Activated naive CD4-positive, alpha-beta T cell treated with anti-CD3 and anti-CD28 coated beads, Interleukin-2, amount 50 U/mL, for 24 hours (primary cell): ENCODE data around the gene CAPN2.
"Not testable (repeated sequence)": the region's sequence is repeated elsewhere in the genome, so short reads cannot be mapped to it uniquely, and the experiment has no call there.

Experiments used
- H3K27ac Mint-ChIP-seq: one replicate; pipeline ENCODE4 v1.8.0; 2021; ENCODE audit warnings: mild to moderate bottlenecking, mixed read lengths
- H3K27me3 Mint-ChIP-seq: one replicate; pipeline ENCODE4 v1.8.0; 2021; ENCODE audit warnings: mixed read lengths
- H3K36me3 Mint-ChIP-seq: one replicate; pipeline ENCODE4 v1.8.0; 2021; ENCODE audit warnings: mixed read lengths
- H3K4me1 Mint-ChIP-seq: one replicate; pipeline ENCODE4 v1.8.0; 2021; ENCODE audit warnings: mixed read lengths
- H3K4me3 Mint-ChIP-seq: one replicate; pipeline ENCODE4 v1.8.0; 2021; ENCODE audit warnings: mild to moderate bottlenecking, mixed read lengths
- H3K9me3 Mint-ChIP-seq: one replicate; pipeline ENCODE4 v1.8.0; 2021; ENCODE audit warnings: mixed read lengths

The CAPN2 gene

DNA sequence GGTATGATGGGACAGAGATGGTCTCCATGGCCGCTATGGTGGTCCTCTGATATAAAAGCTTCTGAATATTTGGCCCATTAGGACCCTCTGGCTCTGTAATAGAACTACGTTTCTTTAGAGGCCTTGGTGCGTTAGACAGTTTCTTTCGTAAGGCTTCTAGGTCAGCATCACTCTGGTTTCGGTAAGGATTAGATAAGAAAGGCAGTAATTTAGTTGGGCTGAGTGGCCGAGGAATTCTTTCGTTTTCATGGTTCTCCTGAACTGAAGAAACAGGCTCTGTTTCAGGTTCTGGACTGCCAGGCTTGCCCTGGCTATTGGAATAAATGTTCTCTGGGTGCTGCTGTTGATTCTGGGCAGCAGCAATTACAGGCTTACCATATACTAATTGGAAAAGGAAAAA is 83.9 kb downstream of the CAPN2 start:
- no peak overlapping the region for H3K27ac Mint-ChIP-seq
- H3K36me3 Mint-ChIP-seq, result peaks cover 18% of the 10 kb centered on the region
- H3K27me3 Mint-ChIP-seq, result no peaks in the 10 kb centered on the region

GRCh38 chr1:223802032-223802431 is 89.7 kb downstream of the CAPN2 start:
- H3K4me1 Mint-ChIP-seq, result no peaks in the 10 kb centered on the region
- no peaks in the 10 kb centered on the region for H3K9me3 Mint-ChIP-seq
- no peak overlapping the region for H3K27ac Mint-ChIP-seq
- H3K4me3 Mint-ChIP-seq, result no peak overlapping the region
- H3K36me3 Mint-ChIP-seq, result peaks cover 28% of the 10 kb centered on the region
- H3K27me3 Mint-ChIP-seq, result no peaks in the 10 kb centered on the region

More for the DNA sequence above, 83.9 kb downstream of the CAPN2 start:
- Mint-ChIP-seq H3K4me1 (no peaks in the 10 kb centered on the region), H3K9me3 (no peaks in the 10 kb centered on the region), H3K4me3 (no peak overlapping the region)

GRCh38 chr1:223802602-223803001 is 90.3 kb downstream of the CAPN2 start:
- H3K9me3 Mint-ChIP-seq, result no peaks in the 10 kb centered on the region
- peaks cover 30% of the 10 kb centered on the region for H3K36me3 Mint-ChIP-seq
- H3K27me3 Mint-ChIP-seq, result no peaks in the 10 kb centered on the region
- no peak overlapping the region for H3K27ac Mint-ChIP-seq
- H3K4me3 Mint-ChIP-seq, result no peak overlapping the region
- H3K4me1 Mint-ChIP-seq, result no peaks in the 10 kb centered on the region

DNA sequence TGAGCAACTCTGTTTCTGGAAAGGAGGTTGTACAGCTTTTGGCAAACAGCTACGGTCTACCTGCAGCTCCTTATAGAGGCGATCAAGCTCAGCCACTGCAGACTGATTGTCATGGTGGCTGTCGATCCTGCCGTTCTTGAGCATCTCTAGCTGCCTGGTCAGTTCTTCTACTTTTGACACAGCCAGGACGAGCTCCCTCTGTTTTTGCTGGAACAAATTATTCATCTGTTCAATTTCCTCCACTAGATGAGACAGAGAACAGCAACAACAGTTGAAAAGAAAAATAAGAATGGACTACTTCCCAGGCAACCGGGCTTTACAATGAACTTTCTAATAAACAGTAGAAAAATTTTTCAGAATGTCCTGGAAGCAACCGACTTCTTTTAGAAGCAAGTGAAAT is 90.9 kb downstream of the CAPN2 start:
- peaks cover 28% of the 10 kb centered on the region for H3K36me3 Mint-ChIP-seq
- H3K27me3 Mint-ChIP-seq, result no peaks in the 10 kb centered on the region
- no peaks in the 10 kb centered on the region for H3K4me1 Mint-ChIP-seq
- no peak overlapping the region for H3K4me3 Mint-ChIP-seq
- H3K9me3 Mint-ChIP-seq, result no peaks in the 10 kb centered on the region
- H3K27ac Mint-ChIP-seq, result no peak overlapping the region

- peaks cover 29% of the 10 kb centered on the region for H3K4me1 Mint-ChIP-seq
- H3K36me3 Mint-ChIP-seq, result peaks cover 24% of the 10 kb centered on the region
Observed at GRCh38 chr1:223809905-223810304, 97.6 kb downstream of the CAPN2 start.

GRCh38 chr1:223810586-223810985 is 98.2 kb downstream of the CAPN2 start:
- H3K4me1 Mint-ChIP-seq, result peaks cover 36% of the 10 kb centered on the region
- no peaks in the 10 kb centered on the region for H3K9me3 Mint-ChIP-seq
- H3K4me3 Mint-ChIP-seq, result no peak overlapping the region
- H3K27ac Mint-ChIP-seq, result no peak overlapping the region
- H3K27me3 Mint-ChIP-seq, result no peaks in the 10 kb centered on the region
- H3K36me3 Mint-ChIP-seq, result peaks cover 27% of the 10 kb centered on the region

More at GRCh38 chr1:223809905-223810304, 97.6 kb downstream of the CAPN2 start:
- H3K27ac Mint-ChIP-seq, H3K4me3 Mint-ChIP-seq, H3K27me3 Mint-ChIP-seq, H3K9me3 Mint-ChIP-seq: not testable (repeated sequence)

DNA sequence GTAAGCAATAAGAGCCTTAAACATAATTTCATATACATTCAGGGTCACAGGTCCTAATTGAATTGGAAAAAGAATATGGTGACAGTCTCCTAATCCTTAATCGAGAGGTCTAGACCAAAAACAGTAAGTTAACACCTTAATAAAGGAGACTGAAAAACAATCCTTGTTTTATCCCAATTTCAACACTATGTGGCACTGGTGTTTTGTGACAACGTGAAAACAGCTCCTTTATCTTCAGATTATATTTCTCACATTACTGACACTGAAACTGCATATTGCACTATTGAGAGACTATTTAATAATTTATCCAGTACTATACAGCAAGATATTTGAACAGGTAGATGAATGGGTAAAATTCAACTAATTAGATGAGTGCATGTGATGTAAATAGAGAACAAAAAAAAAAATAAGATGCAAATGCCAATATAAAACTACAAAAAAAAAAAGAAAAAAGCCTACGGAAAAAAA is 99.3 kb downstream of the CAPN2 start:
- H3K4me1 Mint-ChIP-seq, result peaks cover 45% of the 10 kb centered on the region
- no peaks in the 10 kb centered on the region for H3K9me3 Mint-ChIP-seq
- H3K27ac Mint-ChIP-seq, result no peak overlapping the region
- H3K4me3 Mint-ChIP-seq, result no peak overlapping the region
- H3K27me3 Mint-ChIP-seq, result no peaks in the 10 kb centered on the region
- peaks cover 23% of the 10 kb centered on the region for H3K36me3 Mint-ChIP-seq

DNA sequence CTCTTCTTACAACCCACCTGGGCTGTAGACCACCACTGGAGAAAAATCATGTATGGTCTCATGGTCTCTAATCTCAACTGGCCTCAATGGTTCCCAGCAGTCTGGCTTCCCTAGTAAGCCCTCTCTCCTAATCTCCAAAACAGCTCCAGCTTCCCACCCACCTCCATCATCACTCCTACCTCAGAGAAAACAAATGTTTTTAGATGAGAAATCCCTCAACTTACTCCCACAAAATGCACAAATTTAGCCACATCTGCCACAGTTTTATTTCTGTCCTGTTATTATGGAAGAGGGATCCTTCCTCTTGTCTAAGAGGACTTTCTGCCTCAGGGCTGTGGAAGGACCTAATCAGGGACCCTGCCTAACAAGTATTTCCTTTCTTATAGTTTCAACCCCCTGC is 101.3 kb downstream of the CAPN2 start:
- Mint-ChIP-seq H3K9me3 (no peaks in the 10 kb centered on the region), H3K4me3 (peak overlapping the region; percentile 67), H3K4me1 (peaks cover 48% of the 10 kb centered on the region), H3K27me3 (no peaks in the 10 kb centered on the region), H3K27ac (peak overlapping the region; percentile 92), H3K36me3 (peaks cover 19% of the 10 kb centered on the region)

- no peaks in the 10 kb centered on the region for H3K9me3 Mint-ChIP-seq
- H3K27me3 Mint-ChIP-seq, result no peaks in the 10 kb centered on the region
- H3K36me3 Mint-ChIP-seq, result peaks cover 21% of the 10 kb centered on the region
- H3K4me3 Mint-ChIP-seq, result no peak overlapping the region
- peaks cover 53% of the 10 kb centered on the region for H3K4me1 Mint-ChIP-seq
- H3K27ac Mint-ChIP-seq, result peak overlapping the region; percentile 25
Observed at GRCh38 chr1:223815020-223815853, 102.9 kb downstream of the CAPN2 start.

DNA sequence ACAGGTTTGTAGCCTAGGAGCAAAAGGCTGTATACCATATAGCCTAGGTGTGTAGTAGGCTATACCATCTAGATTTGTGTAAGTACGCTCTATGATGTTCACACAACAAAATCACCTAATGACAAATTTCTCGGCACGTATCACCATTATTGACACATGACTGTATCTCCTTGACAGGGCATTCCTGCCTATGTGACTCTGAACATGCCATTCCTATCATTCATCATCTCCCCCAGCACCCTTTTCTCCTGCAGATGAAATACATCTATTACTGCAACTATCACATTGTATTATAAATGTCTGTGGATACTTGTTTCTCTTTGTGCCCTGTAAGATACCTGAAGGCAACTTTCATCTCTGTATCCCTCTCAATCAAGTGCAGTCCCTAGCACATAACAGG is 103.5 kb downstream of the CAPN2 start:
- Mint-ChIP-seq H3K27me3 (no peaks in the 10 kb centered on the region), H3K4me1 (peaks cover 59% of the 10 kb centered on the region), H3K4me3 (no peak overlapping the region)

GRCh38 chr1:223817265-223817664 is 104.9 kb downstream of the CAPN2 start:
- H3K36me3 Mint-ChIP-seq, result peaks cover 19% of the 10 kb centered on the region
- not testable (repeated sequence) for H3K27me3 Mint-ChIP-seq, H3K9me3 Mint-ChIP-seq, H3K4me3 Mint-ChIP-seq, H3K27ac Mint-ChIP-seq
- peaks cover 62% of the 10 kb centered on the region for H3K4me1 Mint-ChIP-seq

More for the DNA sequence above, 103.5 kb downstream of the CAPN2 start:
- H3K36me3 Mint-ChIP-seq, result peaks cover 19% of the 10 kb centered on the region
- H3K27ac Mint-ChIP-seq, result peak overlapping the region; percentile 38
- H3K9me3 Mint-ChIP-seq, result no peaks in the 10 kb centered on the region

GRCh38 chr1:223819730-223820514 is 107.6 kb downstream of the CAPN2 start:
- H3K4me3 Mint-ChIP-seq, result no peak overlapping the region
- H3K27me3 Mint-ChIP-seq, result no peaks in the 10 kb centered on the region
- peaks cover 8% of the 10 kb centered on the region for H3K36me3 Mint-ChIP-seq
- peaks cover 63% of the 10 kb centered on the region for H3K4me1 Mint-ChIP-seq
- H3K27ac Mint-ChIP-seq, result peak overlapping the region; percentile 32
- no peaks in the 10 kb centered on the region for H3K9me3 Mint-ChIP-seq

DNA sequence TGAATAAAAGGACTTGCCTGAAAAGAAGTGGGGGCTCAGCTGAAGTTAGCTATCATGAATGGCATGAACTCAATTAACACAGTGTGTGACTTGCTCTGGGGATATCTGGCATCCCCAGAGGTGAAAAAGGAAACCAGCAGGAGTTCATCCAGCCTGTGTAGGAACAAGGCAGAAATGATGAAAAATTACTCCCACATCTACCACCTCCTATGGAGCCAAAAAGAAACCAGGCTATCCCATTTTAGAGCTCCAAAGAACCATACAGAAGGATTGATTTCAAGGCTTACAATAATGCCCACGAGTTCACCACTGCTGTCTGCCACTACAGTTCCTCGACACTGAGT is 108.1 kb downstream of the CAPN2 start:
- peaks cover 6% of the 10 kb centered on the region for H3K36me3 Mint-ChIP-seq
- H3K9me3 Mint-ChIP-seq, result no peaks in the 10 kb centered on the region
- H3K4me1 Mint-ChIP-seq, result peaks cover 63% of the 10 kb centered on the region
- no peaks in the 10 kb centered on the region for H3K27me3 Mint-ChIP-seq
- H3K27ac Mint-ChIP-seq, result peak overlapping the region; percentile 38
- no peak overlapping the region for H3K4me3 Mint-ChIP-seq

GRCh38 chr1:223820971-223821370 is 108.6 kb downstream of the CAPN2 start:
- H3K9me3 Mint-ChIP-seq, result no peaks in the 10 kb centered on the region
- H3K27me3 Mint-ChIP-seq, result no peaks in the 10 kb centered on the region
- peaks cover 6% of the 10 kb centered on the region for H3K36me3 Mint-ChIP-seq
- no peak overlapping the region for H3K4me3 Mint-ChIP-seq
- H3K4me1 Mint-ChIP-seq, result peaks cover 63% of the 10 kb centered on the region
- H3K27ac Mint-ChIP-seq, result peak overlapping the region; percentile 38

- peak overlapping the region; percentile 66 for H3K27ac Mint-ChIP-seq
- H3K4me3 Mint-ChIP-seq, result no peak overlapping the region
- no peaks in the 10 kb centered on the region for H3K27me3 Mint-ChIP-seq
Observed at GRCh38 chr1:223824287-223824686, 111.9 kb downstream of the CAPN2 start.

DNA sequence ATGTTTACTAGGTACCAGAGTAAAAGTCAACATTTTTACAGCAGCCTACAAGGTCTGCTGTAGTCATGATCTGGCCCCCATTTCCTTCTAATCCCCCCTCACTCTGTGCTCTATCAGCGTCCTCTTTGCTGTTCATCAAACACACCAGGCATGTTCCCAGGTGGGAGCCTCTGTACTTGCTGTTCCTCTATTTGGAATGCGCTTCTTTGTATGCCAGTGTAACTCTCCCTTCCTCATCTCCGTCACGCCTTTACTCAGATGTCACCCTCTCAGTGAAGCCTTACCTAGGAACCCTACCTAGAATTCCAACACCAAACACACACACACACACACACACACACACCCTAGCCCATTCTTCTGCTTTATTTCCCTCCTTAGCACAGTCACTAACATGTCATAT is 112.4 kb downstream of the CAPN2 start:
- no peaks in the 10 kb centered on the region for H3K9me3 Mint-ChIP-seq
- H3K4me1 Mint-ChIP-seq, result peaks cover 83% of the 10 kb centered on the region
- H3K27ac Mint-ChIP-seq, result no peak overlapping the region
- no peaks in the 10 kb centered on the region for H3K27me3 Mint-ChIP-seq
- H3K36me3 Mint-ChIP-seq, result peaks cover 12% of the 10 kb centered on the region
- no peak overlapping the region for H3K4me3 Mint-ChIP-seq

More at GRCh38 chr1:223824287-223824686, 111.9 kb downstream of the CAPN2 start:
- Mint-ChIP-seq H3K9me3 (no peaks in the 10 kb centered on the region), H3K36me3 (peaks cover 11% of the 10 kb centered on the region), H3K4me1 (peaks cover 79% of the 10 kb centered on the region)
